GM18909 (cell line): ENCODE results near the gene KRTAP5-6.

Source experiments
- ATAC-seq: cut with Tn5 transposase; IDR thresholded peaks from one replicate; pipeline ENCODE4 v1.9.1; 2021; ENCODE audit warnings: mild to moderate bottlenecking; ENCODE audit not compliant: unreplicated experiment, poor library complexity

Gene KRTAP5-6, protein sequence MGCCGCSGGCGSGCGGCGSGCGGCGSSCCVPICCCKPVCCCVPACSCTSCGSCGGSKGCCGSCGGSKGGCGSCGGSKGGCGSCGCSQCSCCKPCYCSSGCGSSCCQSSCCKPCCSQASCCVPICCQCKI

DNA sequence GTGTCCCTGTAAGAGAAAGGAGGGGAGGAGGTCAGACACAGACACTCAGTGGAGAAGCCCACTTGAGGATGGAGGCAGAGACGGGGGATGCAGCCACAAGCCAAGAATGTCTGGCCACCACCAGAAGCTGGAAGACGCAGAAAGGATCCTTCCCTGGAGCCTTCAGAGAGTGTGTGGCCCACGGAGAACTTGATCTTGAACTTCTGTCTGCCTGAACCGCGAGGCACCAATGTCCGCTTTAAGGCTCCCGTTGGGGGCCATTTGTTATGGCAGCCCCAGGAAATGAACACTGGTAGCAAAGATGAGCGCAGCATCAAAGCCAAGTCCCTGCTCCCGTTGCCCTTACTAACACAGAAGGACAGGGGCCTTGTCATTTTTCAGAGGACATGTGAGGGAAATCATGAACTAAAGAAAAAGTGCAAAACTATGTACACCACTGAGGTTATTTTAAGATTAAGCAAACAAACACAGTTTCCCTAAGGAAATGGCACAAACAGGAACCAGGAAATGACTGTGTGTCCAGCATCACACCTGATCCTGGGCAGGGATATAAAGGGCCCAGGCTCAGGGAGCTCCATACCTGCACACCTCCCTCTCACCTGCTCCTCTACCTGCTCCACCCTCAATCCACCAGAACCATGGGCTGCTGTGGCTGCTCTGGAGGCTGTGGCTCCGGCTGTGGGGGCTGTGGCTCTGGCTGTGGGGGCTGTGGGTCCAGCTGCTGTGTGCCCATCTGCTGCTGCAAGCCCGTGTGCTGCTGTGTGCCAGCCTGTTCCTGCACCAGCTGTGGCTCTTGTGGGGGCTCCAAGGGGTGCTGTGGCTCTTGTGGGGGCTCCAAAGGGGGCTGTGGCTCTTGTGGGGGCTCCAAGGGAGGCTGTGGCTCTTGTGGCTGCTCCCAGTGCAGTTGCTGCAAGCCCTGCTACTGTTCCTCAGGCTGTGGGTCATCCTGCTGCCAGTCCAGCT, at the start of gene KRTAP5-6:
KRTAP5-6 (plus strand) TSS at position 588 of the 963 bp plus-strand sequence; CDS start at position 639, 51 bp downstream.
- no peak for ATAC-seq

- no peak for ATAC-seq
Observed at GRCh38 chr11:1647901-1648652, 48.9 kb upstream of the KRTAP5-6 start.

DNA sequence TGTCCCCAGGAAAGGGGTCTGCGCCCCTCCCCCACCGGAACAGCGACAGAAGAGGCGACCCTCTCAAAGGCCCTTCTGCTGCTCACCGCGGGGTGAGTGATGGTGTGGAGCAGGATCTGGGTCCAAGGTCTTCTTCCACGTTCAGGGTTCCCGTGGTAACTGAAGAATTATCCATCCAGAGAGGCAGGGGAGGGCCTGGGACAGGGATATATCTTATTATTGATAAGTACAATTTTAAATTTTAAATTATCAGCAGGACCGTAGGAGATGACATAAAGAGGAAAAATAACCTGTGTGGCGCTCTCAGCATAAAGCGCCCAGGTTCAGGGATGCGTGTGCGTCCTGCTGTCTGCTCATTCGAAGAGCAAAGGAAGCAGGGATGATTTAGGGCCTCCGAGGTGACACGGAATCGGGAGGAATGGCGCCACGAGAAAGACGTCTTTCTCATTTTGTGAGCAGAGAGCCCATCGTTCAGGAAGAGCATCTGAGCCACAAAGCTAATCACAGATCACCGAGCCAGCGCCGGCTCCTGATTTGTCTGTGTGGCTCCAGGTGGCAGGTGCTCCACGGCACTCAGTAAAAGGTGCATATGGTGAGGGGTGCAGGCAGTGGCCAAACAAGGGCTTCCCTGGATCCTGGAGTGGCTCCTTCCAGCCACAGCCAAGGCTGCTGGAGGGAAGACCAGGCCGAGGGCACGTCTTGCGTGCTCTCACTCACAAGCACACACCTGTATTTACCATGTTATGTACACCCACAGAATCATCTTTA, 48.2 kb upstream of the KRTAP5-6 start:
- no peak for ATAC-seq

- no peak for ATAC-seq
Observed at GRCh38 chr11:1650034-1650917, 46.7 kb upstream of the KRTAP5-6 start.

DNA sequence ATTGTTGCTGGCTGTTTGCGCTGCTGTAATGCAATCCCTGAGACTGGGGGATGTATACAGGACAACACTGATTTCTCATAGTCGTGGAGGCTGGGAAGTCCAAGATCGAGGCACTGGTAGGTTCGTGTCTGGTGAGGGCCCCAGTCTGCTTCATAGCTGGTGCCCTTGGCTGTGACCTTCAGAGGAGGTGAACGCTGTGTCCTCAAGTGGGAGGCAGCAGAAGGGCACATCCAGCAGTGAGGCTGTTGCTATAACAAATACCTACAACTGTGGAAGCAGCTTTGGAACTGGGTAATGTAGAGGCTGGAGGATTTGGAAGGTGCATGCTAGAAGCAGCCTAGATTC, 46.1 kb upstream of the KRTAP5-6 start:
- no peak for ATAC-seq

DNA sequence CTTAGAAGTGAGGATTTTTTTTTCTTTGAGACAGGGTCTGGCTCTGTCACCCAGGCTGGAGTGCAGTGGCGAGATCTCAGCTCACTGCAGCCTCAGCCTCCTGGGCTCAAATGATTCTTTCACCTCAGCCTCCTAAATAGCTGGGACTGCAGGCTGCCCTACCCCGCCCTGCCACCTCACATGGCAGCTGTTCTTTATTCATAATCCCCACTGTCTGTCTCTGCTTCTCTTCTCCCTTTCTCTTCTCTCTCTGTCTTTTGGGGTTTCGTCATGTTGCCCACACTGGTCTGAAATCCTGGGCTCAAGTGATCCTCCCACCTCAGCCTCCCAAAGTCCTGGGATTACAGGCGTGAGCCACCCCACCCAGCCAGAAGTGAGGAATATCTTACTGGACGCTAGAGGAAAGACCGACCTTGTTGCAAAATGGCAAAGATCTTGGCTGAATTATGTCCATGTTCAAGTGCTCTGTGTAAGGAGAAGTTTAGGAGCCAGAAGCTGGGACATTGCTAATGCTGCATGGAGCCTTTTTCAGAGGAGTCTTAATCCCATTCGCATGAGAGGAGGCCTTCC, 45.5 kb upstream of the KRTAP5-6 start:
- ATAC-seq, result no peak

DNA sequence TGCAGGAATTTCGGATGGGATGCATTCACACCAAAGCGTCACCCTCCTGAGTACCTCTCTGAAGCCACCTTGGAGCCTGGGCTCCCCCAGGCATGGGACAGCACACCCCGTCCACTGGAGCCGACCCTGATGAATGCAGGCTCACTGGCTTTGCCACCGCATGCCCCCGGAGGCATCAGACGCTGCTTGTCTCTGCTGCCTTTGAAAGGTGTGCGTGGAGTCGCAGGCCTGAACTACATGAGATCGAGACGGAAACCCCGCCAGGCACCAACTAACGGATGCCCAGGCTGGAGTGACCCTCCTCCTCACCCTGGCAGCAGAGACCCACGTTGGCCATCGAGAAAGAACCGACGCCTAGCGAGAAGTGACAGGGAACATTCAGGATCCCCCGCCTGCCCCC, 45.0 kb upstream of the KRTAP5-6 start:
- no peak for ATAC-seq

DNA sequence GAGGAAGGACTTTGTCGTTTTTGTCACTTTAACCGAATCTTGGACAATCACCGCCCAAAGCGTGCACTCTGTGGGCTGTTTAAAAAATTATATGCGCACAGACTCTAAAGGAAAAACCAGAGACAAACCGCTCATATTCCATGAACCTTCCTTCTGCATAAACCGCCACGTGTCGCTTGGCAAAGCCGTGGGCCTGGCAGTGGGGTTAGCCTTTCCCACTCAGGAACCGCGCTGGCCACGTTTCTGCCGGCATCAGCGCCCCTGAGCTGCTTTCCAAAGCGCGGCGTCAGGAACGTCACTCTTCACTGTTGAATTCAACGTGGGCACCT, 44.6 kb upstream of the KRTAP5-6 start:
- ATAC-seq, result no peak

- ATAC-seq, result no peak
Observed at GRCh38 chr11:1652771-1653540, 44.0 kb upstream of the KRTAP5-6 start.

GRCh38 chr11:1653541-1654387, 43.2 kb upstream of the KRTAP5-6 start:
- ATAC-seq, result no peak

DNA sequence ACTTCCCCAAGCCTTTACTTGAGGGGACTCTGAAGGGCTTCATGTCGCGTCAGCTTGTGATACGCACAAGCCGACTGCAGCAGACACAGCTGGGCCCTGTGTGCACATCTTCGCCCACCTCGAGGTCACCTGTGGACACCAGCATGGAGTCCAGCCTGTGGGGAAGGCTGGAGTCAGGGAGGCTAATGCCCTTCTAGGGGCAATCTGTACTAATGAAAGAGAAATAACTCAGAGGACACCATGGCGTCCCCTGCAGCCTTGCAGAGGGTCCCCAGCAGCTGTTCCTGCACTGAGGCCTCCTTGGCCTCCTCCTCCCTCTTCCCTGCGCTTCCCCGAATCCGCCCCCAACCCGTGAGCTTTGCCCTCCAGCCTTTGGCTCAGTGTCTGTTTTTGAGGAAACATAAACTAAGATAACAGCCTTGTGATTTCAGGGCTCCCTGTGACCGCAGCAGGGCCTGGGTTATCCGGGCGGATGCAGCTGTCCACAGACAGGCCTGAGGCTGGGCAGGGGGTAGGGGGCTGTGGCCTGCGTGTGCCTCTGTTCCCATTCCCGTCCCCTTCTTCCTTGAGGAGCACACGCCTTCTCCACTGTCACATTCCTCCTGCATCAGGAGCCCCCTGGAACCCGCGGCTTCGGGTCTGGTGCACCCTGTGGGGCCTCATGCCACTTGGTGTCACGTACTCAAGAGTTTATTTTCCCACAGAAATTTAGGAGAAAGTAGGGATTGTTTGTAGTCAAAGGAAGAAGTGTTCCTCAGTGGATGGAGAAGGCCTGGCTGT, 42.4 kb upstream of the KRTAP5-6 start:
- no peak for ATAC-seq

DNA sequence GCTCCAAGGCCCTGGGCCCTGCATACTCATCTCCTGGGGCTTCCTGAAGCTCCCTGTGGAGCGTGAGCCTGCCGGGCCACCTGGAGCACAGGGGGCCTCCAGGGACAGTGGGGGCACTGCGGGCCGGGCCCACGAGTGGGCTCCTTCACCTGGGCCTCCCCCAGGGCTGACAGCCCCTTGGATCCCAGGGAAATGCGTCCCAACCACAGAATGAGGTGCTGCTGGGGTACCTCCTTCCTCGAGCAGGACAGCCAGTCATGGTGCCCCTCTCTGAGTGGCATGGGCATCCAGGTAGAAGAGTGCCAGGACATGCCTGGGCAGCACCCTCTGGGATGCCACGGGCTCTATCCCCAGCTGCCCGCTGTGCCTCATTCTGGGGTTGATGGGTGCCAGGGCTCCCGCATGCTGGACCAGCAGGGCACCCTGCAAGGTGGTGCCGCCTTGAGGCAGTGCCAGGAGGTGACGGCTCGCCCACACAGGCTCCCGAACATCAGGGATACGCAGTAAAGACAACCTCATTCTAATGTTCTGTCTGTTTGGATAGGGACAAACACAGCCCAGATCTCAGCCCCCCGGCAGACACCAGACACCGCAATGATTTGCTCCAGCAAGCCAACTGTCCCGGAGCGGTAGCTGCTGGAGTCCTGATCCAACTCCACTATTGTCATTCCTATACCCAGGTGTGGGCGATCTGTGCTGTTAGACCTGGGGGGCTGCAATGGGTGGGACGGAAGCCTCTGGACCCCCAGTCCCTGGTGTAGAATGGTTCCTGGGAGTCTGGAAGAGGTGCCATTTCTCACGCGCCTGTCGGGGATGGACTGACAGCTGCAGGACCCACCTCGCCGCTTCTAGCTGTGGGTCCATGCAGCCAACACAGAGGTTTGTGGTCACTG, 41.6 kb upstream of the KRTAP5-6 start:
- no peak for ATAC-seq

DNA sequence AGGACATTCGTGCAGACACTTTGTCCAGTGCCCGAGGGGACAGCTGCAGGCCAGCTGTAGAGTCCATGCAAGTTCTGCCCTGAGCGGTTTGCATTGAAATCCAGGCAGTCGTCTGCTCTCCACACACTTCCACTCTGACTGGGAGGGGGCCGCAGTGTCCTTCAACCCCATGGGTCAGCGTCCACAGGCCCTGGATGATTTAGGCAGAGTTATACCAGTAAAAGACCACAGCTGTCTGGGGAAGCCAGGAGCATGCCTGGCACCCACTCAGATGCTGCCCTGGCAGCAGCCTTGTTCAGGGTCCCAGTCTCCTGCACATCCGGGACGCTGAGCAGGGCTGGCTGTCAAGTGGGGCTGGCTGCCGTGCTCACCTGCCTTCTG, 40.9 kb upstream of the KRTAP5-6 start:
- no peak for ATAC-seq

DNA sequence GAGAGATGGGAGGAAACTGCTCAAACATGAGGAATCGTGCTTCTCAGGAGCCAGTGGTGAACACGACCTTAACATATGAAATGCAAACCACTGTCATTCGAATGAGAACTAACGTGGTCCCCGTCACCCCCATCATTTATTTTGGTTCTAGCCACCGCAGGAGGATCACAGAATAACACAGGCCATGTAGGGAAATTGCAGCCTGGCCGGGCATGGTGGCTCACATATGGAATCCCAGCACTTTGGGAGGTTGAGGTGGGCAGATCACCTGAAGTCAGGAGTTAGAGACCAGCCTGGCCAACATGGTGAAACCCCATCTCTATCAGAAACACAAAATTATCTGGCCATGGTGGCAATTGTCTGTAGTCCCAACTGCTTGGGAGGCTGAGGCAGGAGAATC, 40.3 kb upstream of the KRTAP5-6 start:
- ATAC-seq, result no peak

DNA sequence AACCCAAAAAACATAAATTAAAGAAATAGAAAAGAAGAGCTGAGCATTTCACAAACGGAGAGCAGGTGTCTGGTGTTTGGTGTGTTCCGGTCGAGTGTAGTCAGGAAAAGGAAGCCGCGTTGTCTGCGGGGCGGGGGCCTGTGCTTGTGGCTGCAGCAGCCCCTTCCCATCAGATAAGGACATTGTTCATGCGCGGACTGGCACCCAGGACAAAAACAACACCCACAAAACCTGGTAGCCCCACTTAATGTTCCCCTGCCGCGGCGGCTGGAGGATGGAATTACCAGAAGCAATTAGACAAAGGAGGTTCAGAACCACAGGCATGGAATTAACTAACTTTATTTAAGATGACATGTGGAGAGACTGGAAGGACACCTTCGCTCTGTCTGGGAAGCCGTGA, 37.5 kb upstream of the KRTAP5-6 start:
- no peak for ATAC-seq
